Gastroesophageal sphincter (tissue), 3 donors: Measurements from ENCODE around the gene MAG.

Experiments used
- CTCF ChIP-seq, 4 experiments: fragments of 200-600 bp in 2 of 4; fragments of 450-650 bp in 2 of 4; sonication (generic) in 1 of 4; IDR thresholded peaks; one replicate each; pipeline ENCODE4 v1.5.1; 2017 to 2019; ENCODE audit warnings: antibody characterized with exemption in 4 of 4, mild to moderate bottlenecking in 2 of 4, moderate library complexity in 2 of 4
- EP300 ChIP-seq: sonication (generic); formaldehyde crosslinking; IDR thresholded peaks from one replicate; pipeline ENCODE4 v1.6.1; 2017; ENCODE audit warnings: antibody characterized with exemption, mild to moderate bottlenecking
- POLR2A ChIP-seq, 2 donors: fragments of 450-650 bp; IDR thresholded peaks; one replicate each; pipeline ENCODE4 v1.6.1; 2017; ENCODE audit warnings: antibody characterized with exemption in 2 of 2, mild to moderate bottlenecking in 2 of 2, moderate library complexity in 1 of 2

- TF ChIP-seq EP300 (no peak), CTCF (IDR thresholded peaks at IDR 0.05) (no peak), POLR2A (IDR thresholded peaks at IDR 0.05) (no peak)
Observed at GRCh38 chr19:35363001-35363590, 71.1 kb downstream of the MAG start.
